ENCODE results near the gene GPR37.
A peak's percentile ranks its signal among the peaks of the same experiment; 100 is the strongest.

Gene GPR37

DNA sequence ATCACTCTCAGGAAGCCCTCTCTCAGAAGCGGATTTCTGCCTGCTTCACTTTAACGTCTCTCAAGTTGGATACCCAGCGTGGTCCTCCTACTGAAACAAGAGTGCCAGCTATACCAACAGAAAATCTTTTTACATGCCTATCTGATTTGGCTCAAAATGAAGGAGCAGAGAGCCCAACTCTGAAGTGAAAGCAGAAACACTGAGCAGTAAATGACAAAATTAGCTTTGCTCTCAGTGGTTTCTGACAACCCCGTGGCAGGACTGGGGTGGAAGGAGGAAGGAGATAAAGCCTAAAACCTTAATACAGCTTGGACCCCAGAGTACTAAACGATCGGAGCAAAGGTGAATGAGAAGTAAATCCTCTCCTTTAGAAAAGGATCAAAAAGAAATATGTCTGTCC lies 25.1 kb upstream of the GPR37 start:
- TF ChIP-seq CTCF (IDR thresholded peaks at IDR 0.05; ENCODE audit: insufficient read depth, missing control alignments) = no peak
- no peak for FAIRE-seq
- no peak for DNase-seq (ENCODE audit: insufficient read length, low spot score)

GRCh38 chr7:124785994-124786393 lies 20.4 kb upstream of the GPR37 start:
- FAIRE-seq (no peak), DNase-seq (ENCODE audit: insufficient read length, low spot score) (no peak)
- TF ChIP-seq CTCF (IDR thresholded peaks at IDR 0.05; ENCODE audit: insufficient read depth, missing control alignments) = no peak

- peak; percentile 97 for TF ChIP-seq CTCF (IDR thresholded peaks at IDR 0.05; ENCODE audit: insufficient read depth, missing control alignments)
- DNase-seq (ENCODE audit: insufficient read length, low spot score) (no peak), FAIRE-seq (peak; percentile 92)
Measured at GRCh38 chr7:124784879-124785818, 19.6 kb upstream of the GPR37 start.

- FAIRE-seq (no peak), DNase-seq (ENCODE audit: insufficient read length, low spot score) (no peak)
- TF ChIP-seq CTCF (IDR thresholded peaks at IDR 0.05; ENCODE audit: insufficient read depth, missing control alignments) = no peak
Measured at GRCh38 chr7:124783271-124783670, 17.7 kb upstream of the GPR37 start.

GRCh38 chr7:124781907-124782734 lies 16.5 kb upstream of the GPR37 start:
- FAIRE-seq (no peak), DNase-seq (ENCODE audit: insufficient read length, low spot score) (no peak)
- no peak for TF ChIP-seq CTCF (IDR thresholded peaks at IDR 0.05; ENCODE audit: insufficient read depth, missing control alignments)

DNA sequence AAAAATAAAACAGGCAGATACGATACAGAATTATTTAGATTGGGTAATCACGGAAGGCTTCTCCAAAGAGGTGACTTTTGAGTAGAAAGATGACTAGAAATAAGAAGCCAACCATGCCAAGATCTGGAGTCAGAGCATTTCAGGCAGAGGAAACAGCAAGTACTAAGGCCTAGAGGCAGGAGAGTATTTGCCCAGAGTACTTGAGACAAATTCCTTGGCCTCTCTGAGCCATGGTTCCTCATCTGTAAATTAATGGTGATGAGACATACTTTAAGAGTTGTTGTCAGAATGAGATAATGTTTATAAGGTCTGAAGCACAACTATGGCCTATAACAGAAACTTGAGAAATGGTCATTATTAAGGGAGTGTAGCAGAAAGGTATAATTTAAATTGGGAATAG lies 15.8 kb upstream of the GPR37 start:
- DNase-seq (ENCODE audit: insufficient read length, low spot score) = no peak
- FAIRE-seq = no peak
- TF ChIP-seq CTCF (IDR thresholded peaks at IDR 0.05; ENCODE audit: insufficient read depth, missing control alignments) = no peak
